Effector CD4-positive, alpha-beta T cell (primary cell): ENCODE data around the gene MEFV.
"Not testable (repeated sequence)": the region's sequence is repeated elsewhere in the genome, so short reads cannot be mapped to it uniquely, and the experiment has no call there.

Experiments used
- DNase-seq: peaks from one replicate; pipeline ENCODE4 v3.0.0-alpha.2; 2020
- total RNA-seq: gene quantifications from one replicate; lab custom pipeline; 2026; lab: John Stamatoyannopoulos, UW

The MEFV gene, protein sequence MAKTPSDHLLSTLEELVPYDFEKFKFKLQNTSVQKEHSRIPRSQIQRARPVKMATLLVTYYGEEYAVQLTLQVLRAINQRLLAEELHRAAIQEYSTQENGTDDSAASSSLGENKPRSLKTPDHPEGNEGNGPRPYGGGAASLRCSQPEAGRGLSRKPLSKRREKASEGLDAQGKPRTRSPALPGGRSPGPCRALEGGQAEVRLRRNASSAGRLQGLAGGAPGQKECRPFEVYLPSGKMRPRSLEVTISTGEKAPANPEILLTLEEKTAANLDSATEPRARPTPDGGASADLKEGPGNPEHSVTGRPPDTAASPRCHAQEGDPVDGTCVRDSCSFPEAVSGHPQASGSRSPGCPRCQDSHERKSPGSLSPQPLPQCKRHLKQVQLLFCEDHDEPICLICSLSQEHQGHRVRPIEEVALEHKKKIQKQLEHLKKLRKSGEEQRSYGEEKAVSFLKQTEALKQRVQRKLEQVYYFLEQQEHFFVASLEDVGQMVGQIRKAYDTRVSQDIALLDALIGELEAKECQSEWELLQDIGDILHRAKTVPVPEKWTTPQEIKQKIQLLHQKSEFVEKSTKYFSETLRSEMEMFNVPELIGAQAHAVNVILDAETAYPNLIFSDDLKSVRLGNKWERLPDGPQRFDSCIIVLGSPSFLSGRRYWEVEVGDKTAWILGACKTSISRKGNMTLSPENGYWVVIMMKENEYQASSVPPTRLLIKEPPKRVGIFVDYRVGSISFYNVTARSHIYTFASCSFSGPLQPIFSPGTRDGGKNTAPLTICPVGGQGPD
- 0.75 reads per million for total RNA-seq

GRCh38 chr16:3256146-3256865 is at the start of gene MEFV:
Gene MEFV (minus strand): TSS chr16:3256633. CDS start chr16:3256587, 46 bp downstream.
- DNase-seq = no peak

DNA sequence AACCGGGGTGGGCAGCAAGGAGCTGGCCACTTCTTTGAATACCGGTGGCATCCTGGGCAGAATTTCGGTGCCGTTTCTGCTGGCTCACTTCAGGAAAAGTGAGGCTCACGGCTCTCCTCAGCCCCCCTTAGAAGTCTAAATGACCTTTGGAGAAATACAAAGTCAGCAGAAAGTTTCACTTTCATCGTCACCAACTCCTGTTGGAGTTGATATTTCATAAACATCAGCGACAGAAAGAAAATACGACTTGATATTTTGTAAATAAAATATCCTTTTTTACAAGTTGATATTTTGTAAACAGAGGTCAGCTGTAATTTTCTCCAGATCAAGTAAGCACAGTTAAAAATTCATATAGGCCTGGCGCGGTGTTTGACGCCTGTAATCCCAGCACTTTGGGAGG is 49.6 kb upstream of the MEFV start:
- no peak for DNase-seq

DNA sequence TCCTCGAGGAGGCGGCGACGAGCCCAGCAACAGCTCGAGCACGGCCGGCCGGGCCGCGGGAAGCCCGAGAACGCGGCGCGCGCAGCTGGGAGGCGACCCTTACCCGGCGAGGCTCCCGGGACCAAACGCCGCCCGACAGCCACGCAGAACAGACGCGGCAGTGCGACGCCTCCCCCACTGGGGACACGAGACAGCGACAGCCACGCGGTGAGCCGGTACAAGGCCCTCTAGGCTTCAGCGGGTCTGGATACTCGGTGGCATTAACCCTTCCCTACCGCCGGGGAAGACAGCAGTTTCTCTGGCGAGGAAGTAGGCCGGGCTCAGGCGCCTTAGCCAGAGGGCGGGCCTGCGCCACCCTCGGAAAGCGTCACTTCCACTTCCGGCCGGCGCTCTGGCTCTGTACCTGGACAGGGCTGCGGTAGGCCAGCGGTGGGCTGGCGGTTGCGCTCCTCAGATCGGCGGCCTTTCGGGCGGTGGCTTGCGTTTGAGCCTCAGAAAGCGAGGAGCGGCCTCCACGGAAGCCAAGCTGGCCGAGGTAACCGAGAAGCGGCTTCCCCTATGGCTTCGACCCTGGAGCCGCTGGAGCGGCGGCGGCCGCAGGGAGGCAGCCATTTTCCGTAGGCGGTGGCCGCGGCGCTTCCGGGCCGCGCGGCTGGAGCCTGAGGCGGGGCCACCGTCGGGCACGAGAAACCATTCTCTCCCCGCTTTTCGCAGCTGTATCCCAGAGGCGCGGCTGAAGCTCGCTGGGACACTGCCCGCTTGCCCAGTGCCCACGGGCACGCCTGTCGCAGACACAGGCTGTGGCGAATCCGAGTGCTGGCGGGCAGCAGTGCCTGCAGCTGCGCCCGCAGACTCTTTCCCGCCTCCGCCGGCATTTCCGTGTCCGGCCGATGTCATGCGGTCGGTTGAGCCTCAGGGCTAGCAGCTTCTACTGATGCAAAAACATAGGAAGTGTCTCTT is 49.0 kb upstream of the MEFV start, which contains the start of the genes TIGD7 and ZNF75A:
TSS of gene TIGD7 (minus strand) at position 322 of the 960 bp plus-strand sequence. CDS start 4,816 bp downstream, outside the sequence.
TSS of gene ZNF75A (plus strand) at position 389 of the 960 bp plus-strand sequence. CDS start 2,932 bp downstream, outside the sequence.
- DNase-seq = peak; percentile 69

DNA sequence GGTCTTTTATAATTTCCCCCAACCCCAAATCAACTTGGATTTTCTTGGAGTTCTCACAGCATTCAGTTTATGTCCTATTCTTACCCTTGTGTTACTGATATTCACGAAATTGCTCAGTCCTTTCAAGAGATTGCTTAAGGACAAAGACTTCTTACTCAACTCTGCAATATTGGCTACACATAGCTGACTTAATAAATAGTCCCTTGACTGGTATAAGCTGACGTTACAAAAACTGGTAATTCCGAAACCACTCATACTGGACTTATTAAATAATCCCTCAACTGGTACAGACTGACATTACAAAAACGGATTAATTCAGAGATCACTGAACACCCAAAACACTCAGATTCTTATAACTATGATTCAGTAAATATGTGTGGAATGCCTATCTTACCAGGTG is 47.9 kb upstream of the MEFV start:
- no peak for DNase-seq

GRCh38 chr16:3295783-3296182 is 39.4 kb upstream of the MEFV start:
- no peak for DNase-seq

DNA sequence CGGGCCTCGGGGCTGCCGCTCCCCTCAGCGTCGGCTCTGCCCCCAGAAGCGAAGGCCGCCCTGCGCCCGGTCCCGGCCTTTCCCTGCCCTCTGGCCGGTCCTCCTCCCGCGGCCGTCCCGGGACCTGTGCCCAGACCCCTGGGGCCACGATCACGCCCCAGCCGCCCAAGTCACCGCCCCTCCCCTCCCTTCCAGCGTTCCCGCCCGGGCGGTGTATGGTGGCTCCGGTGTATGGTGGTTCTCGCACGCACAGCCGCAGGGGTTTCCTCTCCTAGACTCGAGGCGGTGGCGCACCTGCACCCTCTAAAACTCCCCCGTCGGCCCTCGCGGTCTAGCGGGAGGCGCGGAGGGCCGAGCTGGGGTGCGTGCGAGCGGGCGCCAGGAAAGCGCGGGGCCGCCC is 38.8 kb upstream of the MEFV start:
- no peak for DNase-seq

DNA sequence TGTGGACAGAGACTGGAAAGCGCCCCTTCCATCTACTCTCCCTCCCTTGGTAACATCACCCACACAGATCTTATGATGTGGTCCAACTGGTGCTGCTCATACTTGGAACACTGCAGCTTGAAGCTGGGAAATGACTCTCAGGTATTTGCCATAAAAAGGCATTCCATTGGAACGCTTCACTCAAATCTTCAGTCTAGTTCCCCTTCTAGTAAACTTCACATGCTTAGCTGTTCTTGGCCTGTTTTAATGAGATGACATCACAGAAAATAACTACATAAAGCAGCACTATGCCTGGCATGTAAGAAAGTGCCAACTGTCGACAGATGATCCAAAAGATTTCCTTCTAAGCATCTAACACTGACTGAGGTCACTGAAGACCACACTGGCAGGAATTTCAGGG is 36.2 kb upstream of the MEFV start:
- DNase-seq = no peak

GRCh38 chr16:3289998-3290673 is 33.7 kb upstream of the MEFV start:
- no peak for DNase-seq

DNA sequence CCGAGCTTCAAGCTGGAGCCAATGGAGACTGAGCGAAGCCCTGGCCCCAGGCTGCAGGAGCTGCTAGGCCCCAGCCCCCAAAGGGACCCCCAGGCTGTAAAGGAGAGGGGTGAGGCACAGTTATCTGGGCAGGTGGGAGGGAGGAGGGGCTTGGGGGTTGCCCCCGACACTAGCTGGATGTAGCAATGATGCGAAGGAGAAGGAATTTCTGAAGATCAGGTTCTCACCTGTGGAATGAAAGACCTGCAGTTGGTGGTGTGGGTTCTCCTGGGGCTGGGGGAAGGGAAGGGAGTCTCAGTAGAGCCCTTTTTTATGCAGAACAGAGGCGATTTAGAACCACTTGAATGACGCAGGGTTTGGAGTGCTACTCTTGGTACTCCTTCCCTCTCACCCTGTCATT is 28.7 kb upstream of the MEFV start:
- no peak for DNase-seq

- DNase-seq = no peak
These were observed 27.4 kb upstream of the MEFV start for GRCh38 chr16:3283543-3284447.

GRCh38 chr16:3282730-3283542 is 26.5 kb upstream of the MEFV start, which contains the start of gene ZNF263:
Gene ZNF263 (plus strand): TSS chr16:3283491. CDS start chr16:3283819, 328 bp downstream.
- peak; percentile 84 for DNase-seq

GRCh38 chr16:3282103-3282729 is 25.8 kb upstream of the MEFV start:
- no peak for DNase-seq

- DNase-seq = no peak
These were observed 24.9 kb upstream of the MEFV start for GRCh38 chr16:3281222-3281820.

DNA sequence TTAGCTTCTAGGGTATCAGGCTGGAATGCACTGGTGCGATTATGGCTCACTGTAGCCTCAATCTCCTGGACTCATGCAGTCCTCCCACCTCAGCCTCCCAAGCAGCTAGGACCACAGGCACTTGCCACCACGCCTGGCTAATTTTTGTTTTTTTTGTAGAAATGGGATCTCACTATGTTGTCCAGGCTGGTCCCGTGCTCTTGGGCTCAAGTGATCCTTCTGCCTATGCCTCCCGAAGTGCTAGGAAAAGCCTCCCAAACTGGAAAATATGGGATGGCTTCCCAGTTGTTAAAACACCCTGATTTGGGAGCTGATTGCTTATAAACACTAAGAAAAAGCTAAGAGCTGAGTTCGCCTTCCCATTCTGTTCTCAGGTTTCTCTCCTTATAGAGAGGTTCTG is 20.2 kb upstream of the MEFV start:
- no peak for DNase-seq

DNA sequence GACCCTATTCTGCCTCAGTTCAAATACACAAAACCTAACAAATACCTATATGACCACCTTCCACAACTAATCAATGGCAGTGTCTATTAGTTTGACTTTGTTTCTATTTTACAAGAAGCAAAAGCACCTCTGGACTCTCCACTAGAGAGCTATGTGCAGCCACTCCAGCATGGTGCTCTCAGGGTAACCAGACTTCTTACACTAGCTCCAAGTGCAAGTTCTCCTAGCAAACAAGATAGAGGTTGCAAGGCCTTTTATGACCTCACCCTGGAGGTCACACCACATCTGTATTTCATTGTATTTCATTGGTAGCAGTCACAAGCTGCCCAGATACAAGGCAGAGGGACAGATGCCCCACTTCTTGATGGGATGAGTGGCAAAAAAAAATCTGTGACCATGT is 18.5 kb upstream of the MEFV start:
- DNase-seq = no peak

- DNase-seq = no peak
These were observed 18.1 kb upstream of the MEFV start for GRCh38 chr16:3274490-3274889.

DNA sequence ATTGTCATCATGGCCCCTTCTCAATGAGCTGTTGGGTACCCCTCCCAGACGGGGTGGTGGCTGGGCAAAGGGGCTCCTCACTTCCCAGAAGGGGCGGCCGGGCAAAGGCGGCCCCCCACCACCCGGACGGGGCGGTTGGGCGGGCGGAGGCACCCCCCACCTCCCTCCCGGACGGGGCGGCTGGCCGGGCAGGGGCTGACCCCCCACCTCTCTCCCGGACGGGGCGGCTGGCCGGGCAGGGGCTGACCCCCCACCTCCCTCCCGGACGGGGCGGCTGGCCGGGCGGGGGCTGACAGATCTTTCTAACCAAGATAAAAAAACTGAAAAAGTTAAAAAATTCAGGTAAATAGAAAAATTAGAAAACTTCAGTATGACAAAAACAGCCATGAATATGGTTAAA is 14.8 kb upstream of the MEFV start:
- not testable (repeated sequence) for DNase-seq

GRCh38 chr16:3270718-3271117 is 14.3 kb upstream of the MEFV start:
- not testable (repeated sequence) for DNase-seq
